Neutrophil (primary cell): ENCODE measurements around the gene POGK.
A peak's percentile ranks its signal among the peaks of the same experiment; 100 is the strongest.

ENCODE experiments used
- H3K27ac ChIP-seq: fragments of 200-600 bp; sonication (generic); 2 replicates; pipeline ENCODE4 v1.5.1; 2016; ENCODE audit warnings: mild to moderate bottlenecking, moderate library complexity
- H3K27me3 ChIP-seq: fragments of 200-600 bp; sonication (generic); 2 replicates; pipeline ENCODE4 v1.6.0; 2016; ENCODE audit warnings: mild to moderate bottlenecking
- H3K36me3 ChIP-seq: fragments of 200-600 bp; sonication (generic); 2 replicates; pipeline ENCODE4 v1.5.1; 2017
- H3K4me1 ChIP-seq, 2 experiments: fragments of 200-600 bp in 1 of 2; sonication (generic) in 1 of 2; 1 replicate in 1 of 2; 2 replicates in 1 of 2; pipeline versions ENCODE4 v1.5.1 to v1.6.1; 2013 to 2016; ENCODE audit warnings: low read depth in 1 of 2, low read length in 1 of 2, mild to moderate bottlenecking in 1 of 2, moderate library complexity in 1 of 2; ENCODE audit not compliant: control insufficient read depth in 1 of 2, insufficient read depth in 1 of 2
- H3K4me3 ChIP-seq, 2 experiments: fragments of 200-600 bp in 1 of 2; sonication (generic) in 1 of 2; 1 replicate in 1 of 2; 2 replicates in 1 of 2; pipeline ENCODE4 v1.5.1; 2013 to 2016; ENCODE audit warnings: low read depth in 1 of 2, low read length in 1 of 2, mild to moderate bottlenecking in 1 of 2, moderate library complexity in 1 of 2
- H3K9me3 ChIP-seq: fragments of 200-600 bp; sonication (generic); 2 replicates; pipeline ENCODE4 v1.5.1; 2016
- TF ChIP-seq, protein P1 (sequence below): fragments of 200-600 bp; sonication (generic); IDR thresholded peaks from 2 replicates; pipeline ENCODE4 v1.5.1; 2016; ENCODE audit warnings: antibody characterized with exemption

The POGK gene, protein sequence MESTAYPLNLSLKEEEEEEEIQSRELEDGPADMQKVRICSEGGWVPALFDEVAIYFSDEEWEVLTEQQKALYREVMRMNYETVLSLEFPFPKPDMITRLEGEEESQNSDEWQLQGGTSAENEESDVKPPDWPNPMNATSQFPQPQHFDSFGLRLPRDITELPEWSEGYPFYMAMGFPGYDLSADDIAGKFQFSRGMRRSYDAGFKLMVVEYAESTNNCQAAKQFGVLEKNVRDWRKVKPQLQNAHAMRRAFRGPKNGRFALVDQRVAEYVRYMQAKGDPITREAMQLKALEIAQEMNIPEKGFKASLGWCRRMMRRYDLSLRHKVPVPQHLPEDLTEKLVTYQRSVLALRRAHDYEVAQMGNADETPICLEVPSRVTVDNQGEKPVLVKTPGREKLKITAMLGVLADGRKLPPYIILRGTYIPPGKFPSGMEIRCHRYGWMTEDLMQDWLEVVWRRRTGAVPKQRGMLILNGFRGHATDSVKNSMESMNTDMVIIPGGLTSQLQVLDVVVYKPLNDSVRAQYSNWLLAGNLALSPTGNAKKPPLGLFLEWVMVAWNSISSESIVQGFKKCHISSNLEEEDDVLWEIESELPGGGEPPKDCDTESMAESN

DNA sequence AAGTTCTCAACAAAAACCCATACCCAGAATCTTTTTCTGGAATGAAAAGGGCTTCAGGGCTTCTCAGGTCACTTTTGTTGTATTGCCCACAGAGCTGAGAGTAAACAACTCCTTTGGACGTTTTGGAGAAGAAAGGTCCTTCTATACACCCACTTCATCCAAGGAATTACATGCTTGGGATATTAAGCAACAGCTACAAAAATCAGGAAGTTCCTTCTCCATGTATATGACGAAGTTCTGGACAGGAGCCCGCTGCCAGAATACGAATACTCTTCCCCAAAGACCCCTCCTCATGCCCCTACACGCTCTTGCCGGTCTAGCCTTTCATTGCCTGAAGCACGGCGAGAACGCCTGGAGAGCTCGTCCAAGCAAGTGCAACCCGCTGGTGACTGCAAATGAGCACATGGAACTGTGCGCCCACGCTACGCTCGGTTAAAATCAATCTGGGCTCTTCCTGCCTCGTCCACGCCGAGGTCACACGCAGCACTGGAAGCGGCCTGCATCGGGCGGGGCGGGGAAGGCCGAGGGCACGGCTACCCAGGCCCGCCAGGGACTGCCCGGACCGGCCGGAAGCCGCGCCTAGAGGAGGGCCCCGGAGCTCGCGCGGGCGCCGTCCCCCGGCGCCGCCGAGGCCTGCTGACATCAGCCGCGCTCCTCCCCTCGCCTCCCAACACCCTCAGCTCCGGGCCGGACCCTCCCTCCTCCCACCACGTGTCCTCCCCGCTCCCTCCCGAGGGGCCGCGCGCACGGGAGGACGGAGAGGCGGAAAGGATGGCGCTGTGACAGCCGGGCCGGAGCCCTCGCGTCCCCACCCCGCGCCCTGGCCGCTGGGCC is at the start of gene POGK:
POGK (plus strand) TSS at position 710 of the 834 bp plus-strand sequence. CDS start 1,482 bp downstream, outside the sequence.
- TF ChIP-seq, protein P1, sequence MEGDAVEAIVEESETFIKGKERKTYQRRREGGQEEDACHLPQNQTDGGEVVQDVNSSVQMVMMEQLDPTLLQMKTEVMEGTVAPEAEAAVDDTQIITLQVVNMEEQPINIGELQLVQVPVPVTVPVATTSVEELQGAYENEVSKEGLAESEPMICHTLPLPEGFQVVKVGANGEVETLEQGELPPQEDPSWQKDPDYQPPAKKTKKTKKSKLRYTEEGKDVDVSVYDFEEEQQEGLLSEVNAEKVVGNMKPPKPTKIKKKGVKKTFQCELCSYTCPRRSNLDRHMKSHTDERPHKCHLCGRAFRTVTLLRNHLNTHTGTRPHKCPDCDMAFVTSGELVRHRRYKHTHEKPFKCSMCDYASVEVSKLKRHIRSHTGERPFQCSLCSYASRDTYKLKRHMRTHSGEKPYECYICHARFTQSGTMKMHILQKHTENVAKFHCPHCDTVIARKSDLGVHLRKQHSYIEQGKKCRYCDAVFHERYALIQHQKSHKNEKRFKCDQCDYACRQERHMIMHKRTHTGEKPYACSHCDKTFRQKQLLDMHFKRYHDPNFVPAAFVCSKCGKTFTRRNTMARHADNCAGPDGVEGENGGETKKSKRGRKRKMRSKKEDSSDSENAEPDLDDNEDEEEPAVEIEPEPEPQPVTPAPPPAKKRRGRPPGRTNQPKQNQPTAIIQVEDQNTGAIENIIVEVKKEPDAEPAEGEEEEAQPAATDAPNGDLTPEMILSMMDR = no peak
- peak within 1 kb of the TSS; percentile 85 for H3K27ac ChIP-seq
- H3K36me3 ChIP-seq = peaks cover 10% of the 10 kb centered on the region
- no peaks in the 10 kb centered on the region for H3K27me3 ChIP-seq
- peaks cover 46% of the 10 kb centered on the region in 2 experiments for H3K4me1 ChIP-seq
- peak within 1 kb of the TSS; percentile 65 to 68 for H3K4me3 ChIP-seq
- no peaks in the 10 kb centered on the region for H3K9me3 ChIP-seq

DNA sequence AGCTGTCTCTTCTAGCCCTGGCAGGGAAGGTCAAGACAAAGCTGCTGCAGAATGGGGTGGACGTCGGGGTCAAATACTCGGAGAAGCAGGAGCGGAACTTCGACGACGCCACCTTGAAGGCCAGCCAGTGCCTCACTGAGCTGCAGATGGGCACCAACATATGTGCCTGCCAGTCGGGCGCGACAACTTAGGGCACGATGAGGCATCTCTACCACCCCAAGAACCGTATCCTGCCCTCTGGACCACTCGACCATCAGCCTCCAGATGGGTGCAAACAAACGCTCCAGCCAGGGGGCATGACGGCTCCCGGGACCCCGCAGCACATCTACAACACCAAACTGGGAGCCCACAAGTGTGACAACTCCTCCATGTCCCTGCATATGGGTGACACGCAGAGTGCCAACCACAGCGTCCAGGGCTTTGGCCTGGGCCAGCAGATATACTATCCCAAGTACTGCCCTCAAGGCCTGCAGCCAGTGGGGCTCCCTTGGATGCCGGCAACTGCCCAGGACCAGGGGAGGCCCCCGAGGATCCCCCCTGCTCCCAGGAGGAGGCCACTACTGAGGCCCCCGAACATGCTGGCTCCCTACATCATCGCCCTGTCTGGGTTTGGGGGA is 42.5 kb upstream of the POGK start:
- no peak overlapping the region for H3K4me3 ChIP-seq
- H3K36me3 ChIP-seq = no peaks in the 10 kb centered on the region
- H3K27ac ChIP-seq = no peak overlapping the region
- H3K27me3 ChIP-seq = no peaks in the 10 kb centered on the region
- TF ChIP-seq, protein P1 = no peak
- H3K9me3 ChIP-seq = no peaks in the 10 kb centered on the region
- no peaks in the 10 kb centered on the region for H3K4me1 ChIP-seq

DNA sequence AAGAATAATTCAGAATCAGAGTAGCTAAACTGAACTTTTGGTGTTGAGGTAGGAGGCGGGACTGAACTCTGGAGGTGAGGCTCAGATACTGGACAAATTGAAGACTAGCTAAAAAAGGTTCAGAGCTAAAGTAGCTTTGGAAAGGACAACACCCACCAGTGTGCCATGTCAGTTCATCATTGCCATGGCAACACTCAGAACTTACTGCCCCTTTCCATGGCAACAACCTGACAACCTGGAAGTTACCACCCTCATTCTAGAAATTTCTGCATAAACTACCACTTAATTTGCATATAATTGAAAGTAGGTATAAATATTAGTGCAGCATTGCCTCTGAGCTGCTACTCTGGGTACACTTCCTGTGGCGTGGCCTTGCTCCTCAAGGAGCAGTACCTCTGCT is 30.3 kb upstream of the POGK start:
- Histone ChIP-seq H3K27me3 (peaks cover 5% of the 10 kb centered on the region), H3K27ac (no peak overlapping the region), H3K36me3 (no peaks in the 10 kb centered on the region), H3K4me3 (no peak overlapping the region), H3K9me3 (no peaks in the 10 kb centered on the region), H3K4me1 (no peaks in the 10 kb centered on the region)
- TF ChIP-seq, protein P1 = no peak

DNA sequence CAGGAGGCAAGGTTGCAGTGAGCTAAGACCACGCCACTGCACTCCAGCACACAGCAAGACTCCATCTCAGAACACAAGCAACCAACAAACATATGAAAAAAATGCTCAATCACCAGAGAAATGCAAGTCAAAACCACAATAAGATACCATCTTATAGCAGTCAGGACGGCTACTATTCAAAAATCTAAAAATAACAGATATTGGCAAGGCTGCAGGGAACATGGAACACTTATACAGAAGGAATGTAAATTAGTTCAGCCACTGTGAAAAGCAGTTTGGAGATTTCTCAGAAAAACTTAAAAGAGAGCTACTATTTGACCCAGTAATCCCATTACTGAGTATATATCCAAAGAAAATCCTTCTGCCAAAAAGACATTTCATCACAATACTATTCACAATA is 27.6 kb upstream of the POGK start:
- H3K9me3 ChIP-seq = no peaks in the 10 kb centered on the region
- no peak overlapping the region for H3K27ac ChIP-seq
- H3K4me1 ChIP-seq = no peaks in the 10 kb centered on the region
- no peaks in the 10 kb centered on the region for H3K36me3 ChIP-seq
- TF ChIP-seq, protein P1 = no peak
- H3K27me3 ChIP-seq = peaks cover 5% of the 10 kb centered on the region
- no peak overlapping the region for H3K4me3 ChIP-seq

DNA sequence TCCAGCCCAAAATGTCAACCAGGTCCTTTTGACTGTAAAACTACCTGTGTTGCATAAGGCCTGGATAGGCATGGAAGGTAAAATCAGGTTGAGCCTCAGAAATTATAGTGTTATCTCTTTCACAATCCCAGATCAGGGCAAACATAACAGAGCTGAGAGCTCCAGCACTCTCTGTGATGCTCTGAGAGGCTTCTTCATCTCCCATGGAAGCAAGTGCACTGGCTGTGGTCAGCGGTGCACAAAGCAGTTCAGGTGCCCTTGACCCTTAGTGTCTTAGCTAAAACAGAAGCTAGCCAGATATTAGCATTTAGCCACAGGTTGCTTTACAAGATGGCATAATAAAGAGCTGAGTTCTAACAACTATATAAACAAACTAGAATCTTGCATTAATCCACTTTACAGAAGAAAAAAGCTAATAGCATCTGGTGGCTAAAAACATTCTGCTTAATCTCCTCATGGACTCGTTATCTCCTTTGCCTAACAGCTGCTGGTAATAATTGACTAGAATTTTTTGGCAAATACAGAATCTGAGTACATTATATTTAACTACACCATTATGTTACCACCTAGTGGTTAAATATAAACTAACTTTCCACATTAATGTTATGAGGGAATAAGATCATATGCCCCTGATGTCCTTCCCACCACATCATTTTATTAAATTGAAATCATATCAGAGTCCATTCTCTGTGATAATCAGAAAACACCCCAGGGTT is 25.6 kb upstream of the POGK start:
- TF ChIP-seq, protein P1 = no peak
- H3K27me3 ChIP-seq = peaks cover 5% of the 10 kb centered on the region
- no peak overlapping the region for H3K27ac ChIP-seq
- no peaks in the 10 kb centered on the region for H3K36me3 ChIP-seq
- H3K4me3 ChIP-seq = no peak overlapping the region
- H3K9me3 ChIP-seq = no peaks in the 10 kb centered on the region
- no peaks in the 10 kb centered on the region for H3K4me1 ChIP-seq
